ENCODE measurements around the gene IGDCC3.

IGDCC3 gene

GRCh38 chr15:65375871-65376607 is 1.8 kb downstream of the IGDCC3 start:
- no peak for DNase-seq (ENCODE audit: extremely low read depth, low read depth)
- TF ChIP-seq CTCF (IDR thresholded peaks at IDR 0.05; ENCODE audit: low read depth, low read length) = no peak

- DNase-seq (ENCODE audit: extremely low read depth, low read depth) = no peak
These were observed 2.9 kb downstream of the IGDCC3 start for GRCh38 chr15:65374821-65375401.

GRCh38 chr15:65374334-65374733 is 3.5 kb downstream of the IGDCC3 start:
- TF ChIP-seq CTCF (IDR thresholded peaks at IDR 0.05; ENCODE audit: low read depth, low read length) = no peak
- DNase-seq (ENCODE audit: extremely low read depth, low read depth) = no peak

More at GRCh38 chr15:65374821-65375401, 2.9 kb downstream of the IGDCC3 start:
- no peak for TF ChIP-seq CTCF (IDR thresholded peaks at IDR 0.05; ENCODE audit: low read depth, low read length)

- no peak for DNase-seq (ENCODE audit: extremely low read depth, low read depth)
These were observed 4.6 kb downstream of the IGDCC3 start for GRCh38 chr15:65373163-65373651.

GRCh38 chr15:65372787-65373067 is 5.1 kb downstream of the IGDCC3 start:
- no peak for TF ChIP-seq CTCF (IDR thresholded peaks at IDR 0.05; ENCODE audit: low read depth, low read length)
- DNase-seq (ENCODE audit: extremely low read depth, low read depth) = no peak

More at GRCh38 chr15:65373163-65373651, 4.6 kb downstream of the IGDCC3 start:
- TF ChIP-seq CTCF (IDR thresholded peaks at IDR 0.05; ENCODE audit: low read depth, low read length) = no peak

- TF ChIP-seq CTCF (IDR thresholded peaks at IDR 0.05; ENCODE audit: low read depth, low read length) = no peak
- DNase-seq (ENCODE audit: extremely low read depth, low read depth) = no peak
These were observed 5.6 kb downstream of the IGDCC3 start for GRCh38 chr15:65371976-65372786.

- no peak for DNase-seq (ENCODE audit: extremely low read depth, low read depth)
- TF ChIP-seq CTCF (IDR thresholded peaks at IDR 0.05; ENCODE audit: low read depth, low read length) = no peak
These were observed 6.9 kb downstream of the IGDCC3 start for GRCh38 chr15:65370885-65371284.

All from AG09319 (cell line).